ENCODE data around the gene SUMO2. TPM values are rescaled to one million over a fixed set of nuclear protein-coding genes. Genes with fewer than 3 reads are reported as not detected.
A peak's percentile ranks its signal among the peaks of the same experiment; 100 is the strongest.

The SUMO2 gene
- total and polyA plus RNA-seq, 2 of the 4 experiments (the other 2 are of a cell fraction): 71.3 to 83.7 TPM

GRCh38 chr17:75133001-75133400 lies 49.8 kb downstream of the SUMO2 start:
- Histone ChIP-seq H2BK5ac (ENCODE audit: low read depth, low read length, poor library complexity, severe bottlenecking) (no peak overlapping the region), H3K4ac (ENCODE audit: low read depth, low read length) (no peak overlapping the region), H2AFZ (replicated peaks; ENCODE audit: low read length, poor library complexity) (no peak overlapping the region), H3K14ac (replicated peaks; ENCODE audit: low read depth, low read length) (no peak overlapping the region), H3K9me1 (ENCODE audit: insufficient read depth, low read length) (peaks cover 9% of the 10 kb centered on the region; the same call in 1 of the 2 replicates), H4K8ac (ENCODE audit: low read depth in 2 of 2, low read length in 2 of 2) (no peak overlapping the region), H4K91ac (ENCODE audit: insufficient read depth, low read depth, low read length) (no peak overlapping the region), H3K4me1 (ENCODE audit: control insufficient read depth, insufficient read depth, low read length) (no peaks in the 10 kb centered on the region; the same call in 1 of the 2 replicates), H4K5ac (ENCODE audit: low read depth, low read length) (no peak overlapping the region), H2BK15ac (ENCODE audit: low read depth, low read length) (no peak overlapping the region), H3K36me3 (ENCODE audit: control insufficient read depth, insufficient read depth, low read length) (peaks cover 23% of the 10 kb centered on the region), H3K9ac (ENCODE audit: low read depth, low read length) (no peak overlapping the region), H3K27me3 (ENCODE audit: control insufficient read depth, insufficient read depth, low read length) (no peaks in the 10 kb centered on the region), H3K27ac (ENCODE audit: insufficient read depth, low read length) (no peak overlapping the region), H3K18ac (ENCODE audit: low read depth, low read length) (no peak overlapping the region), H3K9me3 (ENCODE audit: control insufficient read depth, insufficient read depth, low read length) (no peaks in the 10 kb centered on the region), H3K56ac (ENCODE audit: extremely low read depth, insufficient read depth, low read length) (no peak overlapping the region), H4K20me1 (ENCODE audit: insufficient read depth, low read length) (peaks cover 8% of the 10 kb centered on the region; the same call in 1 of the 2 replicates), H3K4me3 (ENCODE audit: insufficient read depth, low read depth, low read length) (no peak overlapping the region), H2BK20ac (ENCODE audit: low read depth, low read length) (no peak overlapping the region), H3K4me2 (ENCODE audit: low read depth, low read length) (no peak overlapping the region), H3K79me1 (ENCODE audit: low read depth in 1 of 2, low read length in 2 of 2) (peaks cover 20 to 60% of the 10 kb centered on the region in 2 experiments), H2AK5ac (ENCODE audit: low read depth, low read length) (no peak overlapping the region), H2AK9ac (replicated peaks; ENCODE audit: low read depth, low read length, poor library complexity) (peak overlapping the region; percentile 65), H2BK120ac (ENCODE audit: low read depth, low read length) (no peak overlapping the region), H3K23ac (ENCODE audit: low read depth, low read length) (peak overlapping the region; percentile 61)
- no CpG with 5 or more reads among the region's 3 CpGs for WGBS, 2 experiments (ENCODE audit: extremely low coverage in 2 of 2, insufficient read length in 1 of 2)
- intact Hi-C loops (cut with micrococcal nuclease): no loop called here
- POLR2A ChIA-PET (ENCODE audit: unreplicated experiment): interaction anchor here (0.7 kb wide), 1 partner anchor 84 kb away, joined by 16 read pairs; no protein-coding TSS in a partner anchor
- DNase-seq (no peak), ATAC-seq (ENCODE audit: low read depth) (no peak)
- CTCF ChIA-PET: interaction anchor here (1.6 kb wide), 1 partner anchor 55 kb away, joined by 4 read pairs; no protein-coding TSS in a partner anchor
- dilution Hi-C loops (cut with HindIII; ENCODE audit: low sequenced_read_pairs, unreplicated experiment): no loop called here
- TF ChIP-seq CEBPB (IDR thresholded peaks at IDR 0.05; ENCODE audit: low read depth, low read length) (no peak), CTCF (conservative IDR thresholded peaks at IDR 0.05; ENCODE audit: low read depth, low read length) (no peak), RAD21 (IDR thresholded peaks at IDR 0.05; ENCODE audit: low read length) (no peak), NFE2L2 (IDR thresholded peaks at IDR 0.05; ENCODE audit: low read depth, low read length) (no peak), BHLHE40 (IDR thresholded peaks at IDR 0.05; ENCODE audit: low read depth, low read length) (no peak), RFX5 (IDR thresholded peaks at IDR 0.05; ENCODE audit: low read depth, low read length) (no peak), SMC3 (IDR thresholded peaks at IDR 0.05; ENCODE audit: low read depth, low read length) (no peak), CHD1 (IDR thresholded peaks at IDR 0.05; ENCODE audit: low read depth, low read length) (no peak), FOS (IDR thresholded peaks at IDR 0.05; ENCODE audit: low read depth, low read length) (no peak)
- in situ Hi-C loops (cut with MboI; ENCODE audit: low sequenced_read_pairs): no loop called here
- BruUV-seq (replicated peaks): no TSS peak

Measured in IMR-90 (cell line).